Right atrium auricular region (tissue), 2 donors: ENCODE results near the gene CX3CR1. TPM values are rescaled to one million over a fixed set of nuclear protein-coding genes. Genes with fewer than 3 reads are reported as not detected.

Source experiments
- DNase-seq: peaks from one replicate; pipeline ENCODE4 v3.0.0-alpha.2; 2019; ENCODE audit warnings: low spot score
- H3K27ac ChIP-seq, 2 donors: fragments of 200-600 bp; sonication (generic); 1 replicate in 1 of 2; 2 replicates in 1 of 2; pipeline ENCODE4 v1.5.1; 2016 to 2019
- H3K27me3 ChIP-seq, 2 donors: fragments of 200-600 bp; sonication (generic); one replicate each; pipeline versions ENCODE4 v1.5.1 to v1.6.0; 2017 to 2019
- H3K36me3 ChIP-seq: fragments of 200-600 bp; sonication (generic); one replicate; pipeline ENCODE4 v1.5.1; 2016
- H3K4me1 ChIP-seq, 2 donors: fragments of 200-600 bp; sonication (generic); one replicate each; pipeline versions ENCODE4 v1.5.1 to v1.6.0; 2017 to 2019
- H3K4me3 ChIP-seq, 2 donors: fragments of 200-600 bp; sonication (generic); 1 replicate in 1 of 2; 2 replicates in 1 of 2; pipeline ENCODE4 v1.5.1; 2017 to 2019; ENCODE audit warnings: mild to moderate bottlenecking in 1 of 2, moderate library complexity in 1 of 2
- H3K9me3 ChIP-seq, 2 donors: fragments of 200-600 bp; sonication (generic); one replicate each; pipeline ENCODE4 v1.5.1; 2019
- total RNA-seq, 2 donors: library from RNA; depleted of rRNA; stranded (reverse); fragments of >200 nt; gene quantifications; one replicate each; pipeline ENCODE4 v1.1.0, GENCODE V29; 2016
- TF ChIP-seq, protein P1 (sequence below), 2 donors: fragments of 200-600 bp; sonication (generic); IDR thresholded peaks; one replicate each; pipeline ENCODE4 v1.5.1; 2019; ENCODE audit warnings: antibody characterized with exemption in 2 of 2

The CX3CR1 gene
- total RNA-seq, 2 donors from 2014 or later = 0.26 to 0.59 TPM

DNA sequence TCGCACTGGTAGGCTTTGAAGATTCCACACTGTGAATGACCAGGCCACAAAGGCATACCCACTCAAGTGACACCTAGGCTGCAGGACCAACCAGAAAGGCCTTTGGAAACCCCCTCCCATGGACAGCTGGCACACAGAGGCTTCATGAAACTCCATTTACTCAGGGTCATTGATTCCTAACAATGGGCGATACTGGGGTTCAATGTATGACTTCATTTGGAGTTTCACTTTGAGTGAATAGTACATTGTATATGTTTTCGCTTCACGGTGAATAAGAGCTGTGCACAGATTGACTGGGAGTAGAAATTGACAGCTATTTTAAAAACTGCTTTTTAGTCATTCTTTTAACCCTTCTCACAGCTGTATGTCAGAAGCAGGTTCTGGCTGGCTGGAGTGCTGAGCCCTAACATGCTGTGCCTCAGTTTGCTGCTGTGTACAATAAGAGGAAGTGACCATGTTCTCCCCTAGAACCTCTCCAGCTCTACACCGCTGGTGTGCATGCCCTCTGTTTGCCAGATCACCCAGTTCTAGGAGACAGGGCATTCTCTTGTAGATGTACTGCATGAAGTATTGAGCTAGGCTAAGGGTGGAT is 15.4 kb upstream of the CX3CR1 start:
- H3K36me3 ChIP-seq = no peaks in the 10 kb centered on the region
- H3K9me3 ChIP-seq = peaks cover 0 to 20% of the 10 kb centered on the region in 2 donors
- H3K4me3 ChIP-seq = no peak overlapping the region
- H3K27me3 ChIP-seq = no peaks in the 10 kb centered on the region
- H3K4me1 ChIP-seq = no peaks in the 10 kb centered on the region
- TF ChIP-seq, protein P1, sequence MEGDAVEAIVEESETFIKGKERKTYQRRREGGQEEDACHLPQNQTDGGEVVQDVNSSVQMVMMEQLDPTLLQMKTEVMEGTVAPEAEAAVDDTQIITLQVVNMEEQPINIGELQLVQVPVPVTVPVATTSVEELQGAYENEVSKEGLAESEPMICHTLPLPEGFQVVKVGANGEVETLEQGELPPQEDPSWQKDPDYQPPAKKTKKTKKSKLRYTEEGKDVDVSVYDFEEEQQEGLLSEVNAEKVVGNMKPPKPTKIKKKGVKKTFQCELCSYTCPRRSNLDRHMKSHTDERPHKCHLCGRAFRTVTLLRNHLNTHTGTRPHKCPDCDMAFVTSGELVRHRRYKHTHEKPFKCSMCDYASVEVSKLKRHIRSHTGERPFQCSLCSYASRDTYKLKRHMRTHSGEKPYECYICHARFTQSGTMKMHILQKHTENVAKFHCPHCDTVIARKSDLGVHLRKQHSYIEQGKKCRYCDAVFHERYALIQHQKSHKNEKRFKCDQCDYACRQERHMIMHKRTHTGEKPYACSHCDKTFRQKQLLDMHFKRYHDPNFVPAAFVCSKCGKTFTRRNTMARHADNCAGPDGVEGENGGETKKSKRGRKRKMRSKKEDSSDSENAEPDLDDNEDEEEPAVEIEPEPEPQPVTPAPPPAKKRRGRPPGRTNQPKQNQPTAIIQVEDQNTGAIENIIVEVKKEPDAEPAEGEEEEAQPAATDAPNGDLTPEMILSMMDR (IDR thresholded peaks at IDR 0.05) = no peak
- no peak for DNase-seq
- no peak overlapping the region for H3K27ac ChIP-seq

DNA sequence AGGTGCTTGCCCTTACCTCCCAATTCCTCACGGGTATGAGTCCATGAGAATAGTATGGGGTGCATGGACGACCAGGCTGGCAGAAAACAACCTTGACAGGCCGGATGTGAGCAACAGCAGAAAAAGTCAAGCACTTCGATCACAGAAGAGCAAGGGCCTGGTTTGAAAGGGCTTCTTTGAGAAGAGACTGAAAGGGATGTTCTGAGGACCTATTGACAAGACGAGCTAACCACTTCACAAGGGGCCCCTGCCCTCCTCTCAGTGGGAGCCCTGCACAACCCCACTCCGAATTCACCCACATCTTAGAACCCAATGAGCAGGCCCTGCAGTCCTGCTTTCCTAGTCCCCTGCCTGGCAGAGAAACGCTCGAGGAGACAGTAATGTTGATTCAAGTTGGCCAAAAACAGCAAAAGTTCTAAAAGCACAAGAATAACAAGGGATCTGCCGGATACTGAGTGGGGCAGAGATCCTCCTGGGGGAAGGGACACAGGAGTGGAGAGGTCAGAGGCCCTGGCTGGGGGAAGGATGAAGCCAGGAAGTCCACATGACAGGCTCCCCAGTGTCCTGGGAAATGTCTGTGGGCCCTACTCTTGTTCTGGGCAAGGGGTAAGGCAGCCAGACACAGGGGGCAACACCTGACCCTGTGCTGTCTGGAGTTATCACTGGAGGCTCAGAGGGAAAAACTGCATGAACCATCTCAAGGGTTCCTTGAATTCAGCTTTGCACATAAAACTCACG is 14.8 kb upstream of the CX3CR1 start:
- TF ChIP-seq, protein P1 (IDR thresholded peaks at IDR 0.05) = no peak
- H3K9me3 ChIP-seq = peaks cover 0 to 13% of the 10 kb centered on the region in 2 donors
- DNase-seq = no peak
- H3K36me3 ChIP-seq = no peaks in the 10 kb centered on the region
- no peaks in the 10 kb centered on the region for H3K27me3 ChIP-seq
- H3K27ac ChIP-seq = no peak overlapping the region
- no peaks in the 10 kb centered on the region for H3K4me1 ChIP-seq
- no peak overlapping the region for H3K4me3 ChIP-seq

DNA sequence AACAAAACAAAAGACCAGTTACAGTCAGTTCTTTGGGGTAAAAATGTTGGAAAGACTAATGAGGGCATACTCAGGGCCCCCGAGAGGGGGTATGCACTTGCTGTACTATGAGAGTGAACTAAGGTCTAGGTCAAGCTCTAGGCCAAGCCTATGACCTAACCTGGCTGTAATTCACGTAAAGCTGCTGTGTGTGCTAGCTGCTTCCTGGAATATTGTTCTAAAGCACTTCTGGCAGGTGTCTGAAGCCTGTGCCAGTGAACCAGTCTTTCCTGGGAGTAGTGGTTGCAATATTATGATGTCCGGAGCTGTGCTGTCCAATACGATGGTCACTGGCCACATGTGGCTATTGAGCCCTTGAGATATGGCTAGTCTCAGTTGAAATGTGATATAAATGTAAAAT is 13.1 kb upstream of the CX3CR1 start:
- Histone ChIP-seq H3K9me3 (no peaks in the 10 kb centered on the region), H3K27ac (no peak overlapping the region), H3K4me3 (no peak overlapping the region), H3K27me3 (no peaks in the 10 kb centered on the region), H3K36me3 (no peaks in the 10 kb centered on the region), H3K4me1 (no peaks in the 10 kb centered on the region)
- TF ChIP-seq, protein P1 (IDR thresholded peaks at IDR 0.05) = no peak
- no peak for DNase-seq

DNA sequence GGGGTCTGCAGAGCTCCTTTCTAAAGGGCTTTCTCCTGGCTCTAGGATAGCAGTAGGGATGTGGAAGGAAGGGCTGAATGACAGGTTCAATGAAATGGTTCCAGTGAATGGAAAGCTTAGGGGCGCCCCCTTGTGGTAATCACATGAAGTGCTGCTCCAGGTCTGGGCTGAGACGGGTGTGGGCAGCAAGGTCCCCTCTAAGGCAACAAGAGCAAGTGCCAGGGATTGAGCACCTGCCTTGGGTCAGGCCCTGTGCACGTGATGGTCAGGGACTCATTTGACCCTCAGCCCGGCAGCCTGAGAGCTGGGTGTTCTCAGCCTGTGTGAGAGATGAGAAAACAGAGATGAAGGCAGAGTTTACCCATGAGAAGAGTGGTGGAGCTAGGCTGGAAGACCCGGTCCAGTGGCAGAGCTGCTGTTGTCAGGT is 12.1 kb upstream of the CX3CR1 start:
- no peaks in the 10 kb centered on the region for H3K4me1 ChIP-seq
- H3K4me3 ChIP-seq = no peak overlapping the region
- TF ChIP-seq, protein P1 (IDR thresholded peaks at IDR 0.05) = peak; percentile 93 to 98
- no peaks in the 10 kb centered on the region for H3K27me3 ChIP-seq
- no peaks in the 10 kb centered on the region for H3K36me3 ChIP-seq
- H3K9me3 ChIP-seq = no peaks in the 10 kb centered on the region
- DNase-seq = peak; percentile 77
- H3K27ac ChIP-seq = no peak overlapping the region

DNA sequence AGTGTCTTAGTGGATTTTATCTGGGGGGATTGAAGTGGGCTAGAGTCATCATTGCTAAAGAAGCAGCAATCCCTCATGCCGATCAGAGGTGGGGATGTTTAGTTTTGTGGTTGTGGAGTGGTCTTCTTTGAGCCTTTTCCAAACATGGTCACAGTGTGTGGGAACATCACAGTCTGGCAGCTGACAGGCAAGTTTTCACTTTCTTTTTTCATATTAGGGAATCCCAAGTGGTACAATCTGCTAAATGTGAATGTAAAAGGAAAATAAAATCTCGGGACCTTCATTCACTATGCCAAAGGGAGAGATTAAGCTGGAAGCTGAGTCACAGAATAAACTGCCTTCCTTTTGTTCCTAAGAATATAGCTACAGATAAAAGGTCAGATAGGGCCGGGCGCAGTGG is 10.4 kb upstream of the CX3CR1 start:
- H3K36me3 ChIP-seq = no peaks in the 10 kb centered on the region
- H3K9me3 ChIP-seq = no peaks in the 10 kb centered on the region
- no peaks in the 10 kb centered on the region for H3K4me1 ChIP-seq
- H3K27ac ChIP-seq = peak overlapping the region in 1 of 2 donors; percentile 14
- no peak for DNase-seq
- no peak overlapping the region for H3K4me3 ChIP-seq
- TF ChIP-seq, protein P1 (IDR thresholded peaks at IDR 0.05) = no peak
- H3K27me3 ChIP-seq = no peaks in the 10 kb centered on the region
